K562 (cell line): Measurements from ENCODE around the gene DMRT2. TPM values are rescaled to one million over a fixed set of nuclear protein-coding genes. Genes with fewer than 3 reads are reported as not detected.

Experiments
- ATAC-seq: fragments of 200-7000 bp; cut with Tn5 transposase; 3 replicates; pipeline ENCODE4 v1.9.1; 2020; ENCODE audit warnings: moderate library complexity
- BruUV-seq: library from RNA; stranded (reverse); fragments of 400-500 nt; replicated peaks from 2 replicates; lab custom pipeline; 2021; lab: Mats Ljungman, UMichigan
- CTCF ChIA-PET: fragments of 300-600 bp; formaldehyde crosslinking; extraction: SDS; loops from one replicate; lab custom pipeline; 2021; ENCODE audit warnings: low intra/inter-chr PET ratio; lab: Yijun Ruan, JAX
- POLR2A ChIA-PET: fragments of 300-600, 350-650 bp; sonication (Branson Sonifier 250); formaldehyde crosslinking; extraction: SDS; loops from one replicate; lab custom pipeline; 2021; ENCODE audit warnings: antibody characterized with exemption, inconsistent platforms; lab: Yijun Ruan, JAX
- DNase-seq, 4 experiments: peaks; one replicate each; pipeline versions ENCODE4 v3.0.0 to v3.0.0-alpha.2; 2011 to 2018; ENCODE audit warnings: low spot score in 3 of 4, mixed read lengths in 3 of 4; ENCODE audit errors: extremely low read depth in 1 of 4
- FAIRE-seq: peaks from 2 replicates; lab custom pipeline; 2011; peaks lifted over from hg19 to GRCh38; lab: Jason Lieb, UNC
- H2AFZ ChIP-seq: 2 replicates; pipeline ENCODE4 v1.6.0; 2011; ENCODE audit warnings: low read depth, low read length, control low read depth, inconsistent platforms
- H3K27ac ChIP-seq: fragments of 200-600 bp; 3 replicates; pipeline ENCODE4 v1.8.0; 2011; ENCODE audit warnings: low read depth, mild to moderate bottlenecking, control low read depth, inconsistent platforms, low read length, moderate library complexity, mixed read lengths; ENCODE audit errors: extremely low read depth
- H3K27me3 ChIP-seq, 2 experiments: fragments of 300-600 bp in 1 of 2; 2 replicates in 1 of 2; 3 replicates in 1 of 2; pipeline versions ENCODE4 v1.6.0 to v1.8.0; 2011; ENCODE audit warnings: inconsistent platforms in 2 of 2, low read length in 2 of 2, mild to moderate bottlenecking in 1 of 2, mixed read lengths in 1 of 2, moderate library complexity in 1 of 2; ENCODE audit not compliant: control insufficient read depth in 2 of 2, insufficient read depth in 2 of 2
- H3K36me3 ChIP-seq: fragments of 300-600 bp; 3 replicates; pipeline ENCODE4 v1.8.0; 2011; ENCODE audit warnings: mild to moderate bottlenecking, low read length, inconsistent platforms; ENCODE audit not compliant: control insufficient read depth, insufficient read depth
- H3K4me1 ChIP-seq, 2 experiments: fragments of 200-600 bp in 1 of 2; replicated peaks in 1 of 2; 2 replicates in 1 of 2; 3 replicates in 1 of 2; pipeline versions ENCODE4 v1.5.1 to v1.8.0; 2011; ENCODE audit warnings: inconsistent platforms in 2 of 2, low read length in 2 of 2, mild to moderate bottlenecking in 1 of 2, mixed read lengths in 1 of 2, moderate library complexity in 1 of 2; ENCODE audit not compliant: control insufficient read depth in 2 of 2, insufficient read depth in 2 of 2
- H3K4me2 ChIP-seq: 2 replicates; pipeline ENCODE4 v1.6.1; 2011; ENCODE audit warnings: low read length, control low read depth, inconsistent platforms, mixed read lengths; ENCODE audit not compliant: insufficient read depth
- H3K4me3 ChIP-seq: fragments of 200-600 bp; sonication (generic), shearing (Covaris generic); 2 replicates; pipeline ENCODE4 v1.5.1; 2016; ENCODE audit warnings: control low read depth, inconsistent platforms
- H3K79me2 ChIP-seq: fragments of 200-600 bp; 3 replicates; pipeline ENCODE4 v1.8.0; 2011; ENCODE audit warnings: low read length, inconsistent platforms; ENCODE audit not compliant: control insufficient read depth, insufficient read depth
- H3K9ac ChIP-seq, 2 experiments: 2 replicates each; pipeline versions ENCODE4 v1.6.0 to v1.6.1; 2011; ENCODE audit warnings: low read depth in 2 of 2, low read length in 2 of 2, control low read depth in 1 of 2, inconsistent platforms in 1 of 2, mild to moderate bottlenecking in 1 of 2, mixed read lengths in 1 of 2; ENCODE audit not compliant: insufficient read depth in 1 of 2
- H3K9me1 ChIP-seq: one replicate; pipeline ENCODE4 v1.6.0; 2011; ENCODE audit warnings: inconsistent platforms, mild to moderate bottlenecking, low read length, moderate library complexity; ENCODE audit not compliant: control insufficient read depth, insufficient read depth
- H3K9me3 ChIP-seq: replicated peaks from 2 replicates; pipeline ENCODE4 v1.5.1; 2011; ENCODE audit warnings: low read depth, low read length, inconsistent platforms; ENCODE audit not compliant: control insufficient read depth, insufficient read depth
- H4K20me1 ChIP-seq: replicated peaks from 2 replicates; pipeline ENCODE4 v1.6.1; 2011; ENCODE audit warnings: low read length, inconsistent platforms, mixed read lengths; ENCODE audit not compliant: control insufficient read depth, insufficient read depth
- BDP1 ChIP-seq: IDR thresholded peaks from 3 replicates; pipeline ENCODE4 v1.6.1; 2011; ENCODE audit not compliant: insufficient read length, insufficient read depth
- BRD9 ChIP-seq: fragments of 450-650 bp; IDR thresholded peaks from 2 replicates; pipeline ENCODE4 v1.6.1; 2018; ENCODE audit warnings: low read depth; ENCODE audit not compliant: partially characterized antibody
- CBFB ChIP-seq: sonication (generic); formaldehyde crosslinking; IDR thresholded peaks from 2 replicates; pipeline ENCODE4 v1.4.0; 2020; ENCODE audit warnings: mild to moderate bottlenecking, missing genetic modification reagents
- CHD1 ChIP-seq: fragments of 200-600 bp; sonication (generic); IDR thresholded peaks from one replicate; pipeline ENCODE4 v1.6.1; 2012; ENCODE audit warnings: mild to moderate bottlenecking, moderate library complexity, low read length, inconsistent platforms
- EHMT2 ChIP-seq: fragments of 450-650 bp; IDR thresholded peaks from 2 replicates; pipeline ENCODE4 v1.6.1; 2018; ENCODE audit warnings: antibody characterized with exemption
- EP400 ChIP-seq: fragments of 450-650 bp; IDR thresholded peaks from 2 replicates; pipeline ENCODE4 v1.6.1; 2017; ENCODE audit warnings: antibody characterized with exemption, mild to moderate bottlenecking, moderate library complexity
- HMGXB4 ChIP-seq: sonication (generic); formaldehyde crosslinking; IDR thresholded peaks from 2 replicates; pipeline ENCODE4 v1.8.1; 2023; ENCODE audit warnings: mild to moderate bottlenecking, missing genetic modification reagents
- ILK ChIP-seq: fragments of 450-650 bp; IDR thresholded peaks from 2 replicates; pipeline ENCODE4 v1.6.1; 2016; ENCODE audit warnings: missing genetic modification characterization, low read depth, mild to moderate bottlenecking, missing compliant biosample characterization, moderate library complexity, borderline replicate concordance
- IRF1 ChIP-seq: sonication (generic); formaldehyde crosslinking; IDR thresholded peaks from 2 replicates; pipeline ENCODE4 v1.8.0; 2022; ENCODE audit warnings: missing genetic modification reagents, mild to moderate bottlenecking, borderline replicate concordance
- MXI1 ChIP-seq: IDR thresholded peaks from 2 replicates; pipeline ENCODE4 v1.6.1; 2011; ENCODE audit warnings: low read depth, mild to moderate bottlenecking, improper control_type of control experiment, low read length
- PCBP1 ChIP-seq: fragments of 200-400 bp; formaldehyde crosslinking; IDR thresholded peaks from 2 replicates; pipeline ENCODE4 v1.6.1; 2018; ENCODE audit warnings: mild to moderate bottlenecking, low read depth, low read length; ENCODE audit not compliant: poor library complexity, severe bottlenecking
- RAD51 ChIP-seq: fragments of 450-650 bp; IDR thresholded peaks from 2 replicates; pipeline ENCODE4 v1.7.1; 2016; ENCODE audit warnings: low read depth, mild to moderate bottlenecking, borderline replicate concordance
- ZNF184 ChIP-seq: sonication (generic); formaldehyde crosslinking; IDR thresholded peaks from 2 replicates; pipeline ENCODE4 v1.5.0; 2020; ENCODE audit warnings: missing genetic modification reagents
- ZNF217 ChIP-seq: sonication (generic); formaldehyde crosslinking; IDR thresholded peaks from 2 replicates; pipeline ENCODE4 v1.8.0; 2022; ENCODE audit warnings: mild to moderate bottlenecking, missing genetic modification reagents
- ZNF75A ChIP-seq: fragments of 450-650 bp; formaldehyde crosslinking; IDR thresholded peaks from 2 replicates; pipeline ENCODE4 v1.4.0; 2020; ENCODE audit warnings: mild to moderate bottlenecking
- ZNF785 ChIP-seq: fragments of 250-450 bp; sonication (Bioruptor Pico); IDR thresholded peaks from 2 replicates; pipeline ENCODE4 v1.4.0; 2020; ENCODE audit warnings: mild to moderate bottlenecking
- WGBS: fragments of 100-300 bp; shearing (Covaris generic); methylation state at CpG from one replicate; pipeline ENCODE4 v1.1.6; 2016; ENCODE audit warnings: low coverage, mixed read lengths; ENCODE audit not compliant: insufficient coverage; ENCODE audit errors: missing lambda C conversion rate; 5-methylcytosine and 5-hydroxymethylcytosine counted together
- in situ Hi-C: fragments of 300-500 bp; cut with MboI; formaldehyde crosslinking; loops from 4 replicates; pipeline ENCODE4 v1.15.0; 2018; ENCODE audit warnings: inconsistent platforms, mixed read lengths
- intact Hi-C: fragments of 100-400 bp; cut with micrococcal nuclease; formaldehyde crosslinking; loops from 2 replicates; pipeline ENCODE4 v1.14.2; 2022
- polyA plus RNA-seq, 8 experiments: library from polyadenylated mRNA; depleted of rRNA in 4 of 8; stranded (reverse) in 5 of 8; unstranded in 3 of 8; fragments of >200 nt; fragmentation: Nextera tagmentation in 2 of 8; fragmentation: Illumina TruSeq in 1 of 8; extraction: Ambion mirVana in 2 of 8; extraction: Trizol in 1 of 8; gene quantifications; 2 replicates each; pipeline versions ENCODE4 v1.2.1 to v1.2.3, GENCODE V29; 2011 to 2014; ENCODE audit warnings: inconsistent platforms in 1 of 8, missing spikeins in 1 of 8
- total RNA-seq, 7 experiments: library from RNA; depleted of rRNA in 6 of 7; stranded (reverse); fragments of >200 nt in 6 of 7; fragmentation: Illumina TruSeq in 2 of 7; extraction: Trizol in 2 of 7; gene quantifications; 2 replicates each; pipeline versions ENCODE4 v1.2.1 to v1.2.3, GENCODE V29; 2011 to 2021; ENCODE audit warnings: low replicate concordance in 1 of 7
- TF ChIP-seq, protein P1 (sequence below): sonication (generic); formaldehyde crosslinking; IDR thresholded peaks from 2 replicates; pipeline ENCODE4 v1.8.1; 2023; ENCODE audit warnings: mild to moderate bottlenecking, missing genetic modification reagents, moderate library complexity

Gene DMRT2
- total and polyA plus RNA-seq, 9 of the 15 experiments (the other 6 are each of a cell fraction or from before 2014, with no cell fraction given): not detected

DNA sequence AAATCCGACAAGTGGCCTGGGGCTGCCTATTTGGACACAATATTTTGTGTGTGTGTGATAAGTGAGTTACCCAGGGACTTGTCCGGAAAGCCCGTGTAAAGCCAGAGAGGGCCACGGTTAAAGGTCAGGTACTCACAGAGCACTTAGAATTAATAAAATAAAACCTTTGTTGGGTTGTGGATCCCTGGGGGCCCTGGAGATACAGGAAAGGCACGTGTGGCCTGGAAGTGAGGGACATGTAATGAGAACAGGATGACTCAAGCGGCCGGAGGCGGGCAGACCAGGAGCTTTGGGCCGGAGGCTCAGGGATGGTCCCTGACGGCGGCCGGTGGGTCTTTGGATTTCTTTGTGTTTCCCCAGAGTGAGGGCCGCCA, 1.0 kb downstream of the DMRT2 start (continued):
- TF ChIP-seq ILK (tag): no peak
- TF ChIP-seq, protein P1, sequence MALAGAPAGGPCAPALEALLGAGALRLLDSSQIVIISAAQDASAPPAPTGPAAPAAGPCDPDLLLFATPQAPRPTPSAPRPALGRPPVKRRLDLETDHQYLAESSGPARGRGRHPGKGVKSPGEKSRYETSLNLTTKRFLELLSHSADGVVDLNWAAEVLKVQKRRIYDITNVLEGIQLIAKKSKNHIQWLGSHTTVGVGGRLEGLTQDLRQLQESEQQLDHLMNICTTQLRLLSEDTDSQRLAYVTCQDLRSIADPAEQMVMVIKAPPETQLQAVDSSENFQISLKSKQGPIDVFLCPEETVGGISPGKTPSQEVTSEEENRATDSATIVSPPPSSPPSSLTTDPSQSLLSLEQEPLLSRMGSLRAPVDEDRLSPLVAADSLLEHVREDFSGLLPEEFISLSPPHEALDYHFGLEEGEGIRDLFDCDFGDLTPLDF: no peak
- TF ChIP-seq ZNF785 (CRISPR knock-in tag): no peak
- TF ChIP-seq ZNF184 (CRISPR knock-in tag): no peak
- no peak for TF ChIP-seq EHMT2
- TF ChIP-seq MXI1: no peak
- no peak for TF ChIP-seq HMGXB4 (CRISPR knock-in tag)
- TF ChIP-seq, all 486 proteins: peak for 0

GRCh38 chr9:1051584-1052275, 1.6 kb downstream of the DMRT2 start:
- Histone ChIP-seq H3K27me3 (peaks cover 0 to 39% of the 10 kb centered on the region in 2 experiments; a peak in 4 of 5 replicates), H4K20me1 (no peaks in the 10 kb centered on the region), H3K4me2 (no peak overlapping the region), H3K9ac (no peak overlapping the region), H2AFZ (no peak overlapping the region), H3K36me3 (no peaks in the 10 kb centered on the region), H3K79me2 (no peaks in the 10 kb centered on the region), H3K27ac (no peak overlapping the region), H3K9me3 (no peaks in the 10 kb centered on the region), H3K4me1 (no peaks in the 10 kb centered on the region; a peak in 1 of 5 replicates), H3K9me1 (no peaks in the 10 kb centered on the region), H3K4me3 (no peak overlapping the region)
- in situ Hi-C loops: no loop called here
- no TSS peak for BruUV-seq
- DNase-seq (no peak), ATAC-seq (no peak), FAIRE-seq (no peak)
- intact Hi-C loops: no loop called here
- 0% methylated on average over 6 of the region's 90 CpGs for WGBS
- POLR2A ChIA-PET: no interaction called here
- CTCF ChIA-PET: no interaction called here
- TF ChIP-seq EP400 (no peak), ZNF75A (CRISPR knock-in tag) (no peak), PCBP1 (no peak), BRD9 (no peak), CHD1 (no peak), ZNF217 (no peak), BDP1 (no peak), IRF1 (CRISPR knock-in tag) (no peak), RAD51 (no peak), CBFB (CRISPR knock-in tag) (no peak)
